Raji (cell line): Measurements from ENCODE around the gene MRPL14.

ENCODE experiments used
- POLR2A ChIP-seq: IDR thresholded peaks from 2 replicates; pipeline ENCODE4 v1.6.1; 2011; ENCODE audit warnings: low read depth, low read length, control low read depth; ENCODE audit not compliant: insufficient read depth

MRPL14 gene

DNA sequence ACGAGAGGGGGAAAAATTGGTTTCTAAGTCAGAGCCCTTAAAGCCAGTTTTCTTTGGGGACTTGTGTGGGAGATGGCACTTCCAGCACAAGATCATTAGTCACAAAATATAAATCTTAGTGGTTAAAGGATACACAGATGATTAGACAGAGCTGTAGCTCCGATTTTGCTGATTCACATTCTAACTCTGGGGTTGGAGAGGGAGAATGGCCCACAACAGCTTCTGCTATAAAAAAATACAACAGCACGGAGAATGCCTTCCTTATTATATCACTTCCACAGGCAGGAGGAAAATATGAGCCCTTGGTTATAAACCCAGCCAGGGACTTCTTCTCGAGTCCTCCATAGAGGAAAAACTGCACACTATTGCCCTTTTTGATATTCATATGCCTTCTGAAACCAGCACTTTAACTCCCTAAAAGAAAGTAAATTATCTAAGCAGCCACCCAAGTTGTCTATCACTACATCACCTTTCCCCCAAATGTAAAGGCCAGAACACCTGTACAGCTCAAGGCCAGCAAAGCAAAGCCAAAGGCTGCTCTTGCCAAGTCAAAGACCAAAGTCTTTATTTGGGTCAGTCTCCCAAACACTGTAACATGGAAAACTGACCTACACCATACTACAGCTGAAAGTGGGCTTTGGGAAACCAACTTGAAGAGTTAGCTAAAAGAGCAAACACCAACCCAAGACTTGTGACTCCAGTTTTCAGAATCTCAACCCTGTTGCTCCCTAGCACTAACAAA lies 10.4 kb downstream of the MRPL14 start:
- TF ChIP-seq POLR2A, result no peak

DNA sequence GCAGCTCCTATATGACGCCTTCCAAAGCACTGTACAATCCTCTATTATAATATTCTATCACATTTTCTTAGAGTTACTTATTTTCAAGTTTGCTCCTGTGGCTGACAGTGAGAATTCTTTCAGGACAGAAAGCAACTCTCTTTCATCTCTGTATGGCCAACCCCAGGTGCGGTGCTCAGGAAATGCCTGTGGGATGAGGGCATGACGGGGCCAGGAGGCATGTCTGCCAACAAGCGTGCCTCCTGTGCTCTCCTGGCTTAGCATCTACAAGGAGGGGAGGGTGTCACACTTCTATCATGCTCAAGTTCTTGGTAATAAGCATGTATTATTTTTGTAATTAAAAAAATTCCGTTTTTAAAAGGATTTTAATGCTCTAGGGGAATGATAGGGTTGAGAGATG lies 11.4 kb downstream of the MRPL14 start:
- TF ChIP-seq POLR2A, result no peak

GRCh38 chr6:44113414-44113813 lies 13.8 kb downstream of the MRPL14 start:
- TF ChIP-seq POLR2A, result no peak

DNA sequence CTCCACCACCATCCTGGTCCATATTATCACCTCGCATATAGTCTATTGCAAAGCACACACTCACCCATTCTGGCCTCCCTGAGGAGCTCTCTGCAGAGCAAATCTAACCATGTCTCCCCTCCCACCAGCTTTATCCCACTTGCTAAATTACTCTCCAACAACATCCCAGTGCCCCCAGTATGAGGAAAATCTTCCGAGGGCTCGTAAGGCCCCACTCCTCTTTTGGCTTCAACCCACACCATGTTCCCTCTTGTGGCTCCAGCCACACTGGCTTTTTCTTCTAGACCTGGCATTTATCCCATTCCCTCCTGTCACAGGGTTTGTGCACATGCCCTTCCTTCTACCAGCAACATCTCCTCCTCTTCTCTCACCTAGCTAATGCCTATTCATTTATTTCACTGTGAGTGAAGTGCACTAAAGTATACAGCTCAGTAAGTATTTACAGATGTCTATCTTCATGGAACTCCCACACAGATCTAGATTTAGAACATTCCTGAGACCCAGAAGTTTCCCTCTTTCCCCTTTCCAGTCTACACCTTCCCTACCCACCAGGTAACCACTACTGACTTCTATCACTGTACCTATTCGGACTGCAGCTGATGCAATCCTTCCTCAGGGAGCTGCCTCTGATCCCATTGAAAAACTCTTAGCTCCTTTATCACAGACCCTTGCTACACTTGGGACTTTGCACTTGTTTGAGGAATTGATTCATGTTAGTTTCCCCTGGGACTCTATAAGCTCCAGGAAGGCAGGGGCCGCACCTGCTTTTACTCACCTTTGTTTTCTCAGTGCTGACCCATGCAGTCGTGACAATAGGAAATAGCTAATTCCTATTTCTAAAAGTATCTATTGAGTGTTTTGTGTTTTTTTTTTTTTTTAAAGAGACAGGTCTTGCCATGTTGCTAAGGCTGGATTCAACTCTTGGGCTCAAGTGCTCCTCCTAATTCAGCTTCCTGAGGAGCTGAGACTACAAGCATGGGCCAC lies 15.5 kb downstream of the MRPL14 start:
- TF ChIP-seq POLR2A, result no peak

DNA sequence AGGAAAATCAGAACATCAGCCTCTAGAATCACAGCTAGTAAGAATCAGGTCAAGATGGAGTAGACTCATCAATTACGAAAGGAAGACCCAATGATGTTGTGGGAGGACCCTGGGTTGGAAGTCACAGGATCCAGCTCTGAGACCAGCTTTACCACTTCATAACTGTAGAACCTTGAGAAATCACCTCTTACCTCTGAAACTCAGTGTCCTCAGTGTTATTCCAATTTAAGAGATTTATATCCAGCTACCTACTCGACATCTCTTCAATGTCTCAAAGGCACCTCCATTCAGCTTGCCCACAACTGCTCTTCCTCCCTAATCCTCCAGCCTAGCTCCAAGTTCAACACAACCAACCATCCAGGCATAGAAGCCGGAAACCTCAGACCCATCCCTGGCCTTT lies 16.3 kb downstream of the MRPL14 start:
- no peak for TF ChIP-seq POLR2A

DNA sequence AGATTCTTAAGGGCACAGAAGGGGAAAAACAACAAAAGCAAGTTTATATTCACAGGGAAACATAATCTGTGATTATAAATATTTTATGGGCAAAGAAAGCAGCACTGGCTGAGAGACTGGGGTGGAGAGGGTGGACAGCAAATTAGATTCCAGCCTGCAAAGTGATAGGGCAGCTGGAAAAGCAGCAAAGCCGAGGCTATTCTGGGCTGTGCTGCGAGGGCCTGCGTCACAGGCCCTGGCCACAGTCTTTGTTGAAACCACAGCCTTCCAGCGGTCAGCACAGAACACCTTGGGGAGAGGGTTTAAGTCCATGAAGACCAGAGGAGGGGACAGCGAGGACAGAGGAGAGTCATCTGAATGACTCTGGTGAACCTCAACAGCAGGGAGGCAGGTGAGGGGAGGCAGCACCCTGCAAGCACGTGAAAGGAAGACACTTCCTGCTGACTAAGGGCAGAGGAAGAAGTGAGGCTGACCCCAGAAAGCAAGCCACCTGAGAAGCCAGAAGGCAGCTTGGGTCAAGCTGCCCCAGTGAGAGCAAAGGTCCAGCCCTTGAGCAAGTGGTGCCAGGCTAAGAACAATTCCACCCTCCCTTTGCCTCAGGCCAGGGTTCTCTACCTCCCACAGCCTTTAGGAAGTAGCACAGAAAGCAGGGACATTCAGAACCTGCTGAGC lies 17.1 kb downstream of the MRPL14 start:
- TF ChIP-seq POLR2A, result no peak

- TF ChIP-seq POLR2A, result no peak
These were observed 18.0 kb downstream of the MRPL14 start for GRCh38 chr6:44109212-44109611.

DNA sequence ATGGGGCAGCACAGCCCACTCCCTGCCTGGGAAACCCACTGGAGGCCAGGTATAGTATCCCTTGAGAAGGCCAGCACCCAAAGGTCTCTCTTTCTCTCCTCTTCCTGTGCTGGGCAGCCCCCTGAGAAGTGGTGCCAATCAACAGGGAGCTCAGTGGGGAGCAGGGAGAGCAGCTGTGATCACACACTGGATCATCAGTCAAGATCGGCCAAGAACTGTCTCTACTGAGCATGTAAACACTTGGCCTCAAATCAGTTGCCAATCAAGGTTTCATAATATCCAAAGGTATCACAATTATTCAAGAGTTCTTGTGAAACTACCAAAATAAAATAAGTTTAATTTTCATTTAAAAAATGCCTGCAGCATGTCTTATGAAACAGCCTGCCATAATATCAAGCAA lies 18.8 kb downstream of the MRPL14 start:
- no peak for TF ChIP-seq POLR2A

DNA sequence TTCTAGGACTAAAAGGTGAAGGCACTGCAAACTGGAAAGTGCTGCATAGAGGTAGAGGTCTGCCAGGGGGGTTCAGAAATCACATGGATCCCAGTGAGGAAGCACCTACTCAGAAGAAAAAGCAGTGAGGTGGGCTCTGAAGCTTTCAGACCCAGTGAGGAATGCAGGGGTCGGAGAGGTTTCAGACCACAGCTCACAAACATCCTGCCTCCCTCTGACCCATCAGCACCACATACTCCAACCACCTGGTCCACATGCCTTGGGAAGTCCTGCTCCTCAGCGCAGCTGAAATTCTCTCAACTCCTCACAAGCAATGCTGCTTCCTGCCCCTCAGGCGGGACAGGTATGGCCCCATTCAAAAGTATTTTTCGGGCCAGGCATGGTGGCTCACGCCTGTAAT lies 20.2 kb downstream of the MRPL14 start:
- TF ChIP-seq POLR2A, result no peak

DNA sequence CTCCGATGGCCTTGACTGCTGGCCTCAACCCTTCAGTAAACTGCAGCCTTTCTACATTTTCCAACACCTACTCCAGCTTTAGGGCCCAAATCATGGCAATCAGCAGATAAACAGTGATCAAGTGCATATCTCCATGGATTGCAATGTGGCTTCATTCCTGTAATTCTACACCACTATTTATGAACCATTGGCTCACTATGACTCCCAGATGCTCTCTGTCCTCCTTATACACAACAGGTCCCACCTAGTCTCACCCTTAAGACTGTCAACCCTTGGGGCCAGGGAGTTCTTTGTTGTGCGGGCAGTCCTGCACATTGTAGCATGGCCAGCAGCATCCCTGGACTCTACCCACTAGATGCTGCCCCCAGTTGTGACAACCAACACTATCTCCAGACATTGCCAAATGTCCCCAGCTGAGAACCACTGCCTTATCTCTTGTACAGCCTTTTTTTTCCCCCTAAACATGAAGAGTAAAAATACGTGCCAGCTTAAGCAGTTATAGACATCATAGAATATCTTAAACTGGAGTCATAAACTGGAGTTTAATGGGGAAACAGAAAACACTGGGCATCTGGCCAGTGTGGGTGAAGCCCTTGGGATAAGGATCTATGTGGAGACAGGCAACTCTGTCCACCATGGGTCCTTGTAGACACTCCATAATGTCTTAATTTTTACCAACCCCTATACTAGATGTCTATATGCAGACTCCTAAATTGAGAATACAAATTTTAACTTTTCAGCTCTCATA lies 21.1 kb downstream of the MRPL14 start:
- no peak for TF ChIP-seq POLR2A

GRCh38 chr6:44105146-44105545 lies 22.1 kb downstream of the MRPL14 start:
- TF ChIP-seq POLR2A, result no peak

GRCh38 chr6:44104481-44105021 lies 22.7 kb downstream of the MRPL14 start:
- no peak for TF ChIP-seq POLR2A

GRCh38 chr6:44102527-44102926 lies 24.7 kb downstream of the MRPL14 start:
- no peak for TF ChIP-seq POLR2A

DNA sequence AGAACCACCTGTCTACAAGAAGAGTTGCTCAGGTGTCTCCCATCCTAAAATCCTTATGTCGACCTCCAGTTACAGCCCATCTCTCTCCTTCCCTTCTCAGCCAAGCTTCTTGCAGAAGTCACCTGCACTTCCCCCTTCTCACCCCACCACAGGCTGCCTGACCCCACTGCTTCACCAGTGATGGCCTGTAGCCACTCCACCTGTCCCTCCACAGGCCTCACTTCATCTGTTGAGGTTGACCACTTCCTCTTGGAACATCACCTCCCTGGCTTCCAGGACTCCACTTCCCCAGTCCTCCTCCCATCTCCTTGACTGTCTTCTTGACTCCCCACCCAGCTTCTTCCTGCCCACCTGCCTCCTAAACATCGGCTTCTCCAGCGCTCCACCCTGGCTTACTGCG lies 25.4 kb downstream of the MRPL14 start:
- TF ChIP-seq POLR2A, result no peak

- no peak for TF ChIP-seq POLR2A
These were observed 27.1 kb downstream of the MRPL14 start for GRCh38 chr6:44100088-44100550.

GRCh38 chr6:44099192-44099591 lies 28.1 kb downstream of the MRPL14 start:
- TF ChIP-seq POLR2A, result no peak
